Activated naive CD8-positive, alpha-beta T cell treated with anti-CD3 and anti-CD28 coated beads, Interleukin-2, amount 50 U/mL, for 24 hours (primary cell): ENCODE data around the gene FAM98B.

Source experiments
- ATAC-seq: fragments of 150-1000 bp; cut with Tn5 transposase; one replicate; pipeline ENCODE4 v1.10.0; 2021
- DNase-seq: peaks from one replicate; pipeline ENCODE4 v3.0.0; 2021
- H3K27ac Mint-ChIP-seq: one replicate; pipeline ENCODE4 v1.8.0; 2021; ENCODE audit warnings: mild to moderate bottlenecking, mixed read lengths
- H3K27me3 Mint-ChIP-seq: one replicate; pipeline ENCODE4 v1.8.0; 2021; ENCODE audit warnings: mixed read lengths
- H3K36me3 Mint-ChIP-seq: one replicate; pipeline ENCODE4 v1.8.0; 2021; ENCODE audit warnings: low read depth, mixed read lengths
- H3K4me1 Mint-ChIP-seq: one replicate; pipeline ENCODE4 v1.8.0; 2021; ENCODE audit warnings: mixed read lengths
- H3K4me3 Mint-ChIP-seq: one replicate; pipeline ENCODE4 v1.8.0; 2021; ENCODE audit warnings: mild to moderate bottlenecking, moderate library complexity, mixed read lengths
- H3K9me3 Mint-ChIP-seq: one replicate; pipeline ENCODE4 v1.8.0; 2021; ENCODE audit warnings: mixed read lengths

Gene FAM98B

GRCh38 chr15:38508647-38509046 lies 54.7 kb downstream of the FAM98B start:
- H3K4me1 Mint-ChIP-seq, result peaks cover 39% of the 10 kb centered on the region
- peaks cover 77% of the 10 kb centered on the region for H3K36me3 Mint-ChIP-seq
- ATAC-seq, result peak; percentile 30

GRCh38 chr15:38509152-38509551 lies 55.2 kb downstream of the FAM98B start:
- Mint-ChIP-seq H3K27me3 (no peaks in the 10 kb centered on the region), H3K4me1 (peaks cover 39% of the 10 kb centered on the region), H3K36me3 (peaks cover 76% of the 10 kb centered on the region), H3K9me3 (no peaks in the 10 kb centered on the region), H3K4me3 (no peak overlapping the region), H3K27ac (peak overlapping the region; percentile 81)
- ATAC-seq (no peak), DNase-seq (no peak)

More at GRCh38 chr15:38508647-38509046, 54.7 kb downstream of the FAM98B start:
- Mint-ChIP-seq H3K27ac (peak overlapping the region; percentile 81), H3K9me3 (no peaks in the 10 kb centered on the region), H3K4me3 (no peak overlapping the region), H3K27me3 (no peaks in the 10 kb centered on the region)
- no peak for DNase-seq

- H3K4me1 Mint-ChIP-seq, result peaks cover 39% of the 10 kb centered on the region
- H3K27ac Mint-ChIP-seq, result no peak overlapping the region
Measured at GRCh38 chr15:38512901-38513300, 59.0 kb downstream of the FAM98B start.

GRCh38 chr15:38514601-38515000 lies 60.7 kb downstream of the FAM98B start:
- ATAC-seq (no peak), DNase-seq (no peak)
- peak overlapping the region; percentile 52 for H3K27ac Mint-ChIP-seq
- no peak overlapping the region for H3K4me3 Mint-ChIP-seq
- peaks cover 75% of the 10 kb centered on the region for H3K36me3 Mint-ChIP-seq
- no peaks in the 10 kb centered on the region for H3K27me3 Mint-ChIP-seq
- H3K9me3 Mint-ChIP-seq, result no peaks in the 10 kb centered on the region
- H3K4me1 Mint-ChIP-seq, result peaks cover 37% of the 10 kb centered on the region

More at GRCh38 chr15:38512901-38513300, 59.0 kb downstream of the FAM98B start:
- no peak for ATAC-seq
- no peak for DNase-seq
- Mint-ChIP-seq H3K4me3 (no peak overlapping the region), H3K9me3 (no peaks in the 10 kb centered on the region), H3K36me3 (peaks cover 78% of the 10 kb centered on the region), H3K27me3 (no peaks in the 10 kb centered on the region)

GRCh38 chr15:38516626-38517025 lies 62.7 kb downstream of the FAM98B start:
- DNase-seq, result no peak
- H3K4me3 Mint-ChIP-seq, result no peak overlapping the region
- peaks cover 42% of the 10 kb centered on the region for H3K4me1 Mint-ChIP-seq
- peak overlapping the region; percentile 79 for H3K27ac Mint-ChIP-seq
- H3K9me3 Mint-ChIP-seq, result no peaks in the 10 kb centered on the region
- H3K36me3 Mint-ChIP-seq, result peaks cover 62% of the 10 kb centered on the region
- no peaks in the 10 kb centered on the region for H3K27me3 Mint-ChIP-seq
- no peak for ATAC-seq

- ATAC-seq (no peak), DNase-seq (no peak)
- peak overlapping the region; percentile 60 for H3K27ac Mint-ChIP-seq
- no peaks in the 10 kb centered on the region for H3K27me3 Mint-ChIP-seq
- peaks cover 56% of the 10 kb centered on the region for H3K36me3 Mint-ChIP-seq
- no peaks in the 10 kb centered on the region for H3K9me3 Mint-ChIP-seq
- H3K4me1 Mint-ChIP-seq, result peaks cover 49% of the 10 kb centered on the region
- H3K4me3 Mint-ChIP-seq, result no peak overlapping the region
Measured at GRCh38 chr15:38517312-38517975, 63.5 kb downstream of the FAM98B start.

- Mint-ChIP-seq H3K4me3 (no peak overlapping the region), H3K27ac (peak overlapping the region; percentile 60), H3K4me1 (peaks cover 56% of the 10 kb centered on the region), H3K27me3 (no peaks in the 10 kb centered on the region), H3K36me3 (peaks cover 57% of the 10 kb centered on the region), H3K9me3 (no peaks in the 10 kb centered on the region)
- peak; percentile 22 for ATAC-seq
- DNase-seq, result no peak
Measured at GRCh38 chr15:38518084-38518483, 64.2 kb downstream of the FAM98B start.

- peaks cover 52% of the 10 kb centered on the region for H3K36me3 Mint-ChIP-seq
- no peak for ATAC-seq
- DNase-seq, result no peak
- no peaks in the 10 kb centered on the region for H3K27me3 Mint-ChIP-seq
- no peak overlapping the region for H3K4me3 Mint-ChIP-seq
- H3K9me3 Mint-ChIP-seq, result no peaks in the 10 kb centered on the region
- peak overlapping the region; percentile 45 for H3K27ac Mint-ChIP-seq
- H3K4me1 Mint-ChIP-seq, result peaks cover 67% of the 10 kb centered on the region
Measured at GRCh38 chr15:38520035-38520434, 66.1 kb downstream of the FAM98B start.

- Mint-ChIP-seq H3K4me1 (peaks cover 76% of the 10 kb centered on the region), H3K27ac (peak overlapping the region; percentile 58), H3K9me3 (no peaks in the 10 kb centered on the region), H3K27me3 (no peaks in the 10 kb centered on the region), H3K4me3 (no peak overlapping the region), H3K36me3 (peaks cover 47% of the 10 kb centered on the region)
- ATAC-seq, result no peak
- DNase-seq, result no peak
Measured at GRCh38 chr15:38521316-38521715, 67.4 kb downstream of the FAM98B start.

GRCh38 chr15:38522922-38523321 lies 69.0 kb downstream of the FAM98B start:
- H3K27ac Mint-ChIP-seq, result peak overlapping the region; percentile 62
- peaks cover 51% of the 10 kb centered on the region for H3K36me3 Mint-ChIP-seq
- peak; percentile 23 for ATAC-seq
- no peak overlapping the region for H3K4me3 Mint-ChIP-seq
- H3K4me1 Mint-ChIP-seq, result peaks cover 84% of the 10 kb centered on the region
- no peaks in the 10 kb centered on the region for H3K27me3 Mint-ChIP-seq
- no peaks in the 10 kb centered on the region for H3K9me3 Mint-ChIP-seq
- DNase-seq, result no peak

- ATAC-seq, result no peak
Measured at GRCh38 chr15:38524156-38524555, 70.2 kb downstream of the FAM98B start.

GRCh38 chr15:38525489-38525888 lies 71.6 kb downstream of the FAM98B start:
- ATAC-seq, result peak; percentile 35
- Mint-ChIP-seq H3K4me1 (peaks cover 89% of the 10 kb centered on the region), H3K36me3 (peaks cover 58% of the 10 kb centered on the region), H3K27me3 (no peaks in the 10 kb centered on the region), H3K9me3 (peaks cover 7% of the 10 kb centered on the region), H3K27ac (peak overlapping the region; percentile 65), H3K4me3 (no peak overlapping the region)
- DNase-seq, result no peak

More at GRCh38 chr15:38524156-38524555, 70.2 kb downstream of the FAM98B start:
- peaks cover 5% of the 10 kb centered on the region for H3K9me3 Mint-ChIP-seq
- no peak for DNase-seq
- peaks cover 54% of the 10 kb centered on the region for H3K36me3 Mint-ChIP-seq
- no peaks in the 10 kb centered on the region for H3K27me3 Mint-ChIP-seq
- H3K4me3 Mint-ChIP-seq, result no peak overlapping the region
- H3K4me1 Mint-ChIP-seq, result peaks cover 87% of the 10 kb centered on the region
- H3K27ac Mint-ChIP-seq, result peak overlapping the region; percentile 86

GRCh38 chr15:38526158-38526557 lies 72.2 kb downstream of the FAM98B start:
- DNase-seq, result no peak
- peaks cover 61% of the 10 kb centered on the region for H3K36me3 Mint-ChIP-seq

GRCh38 chr15:38528294-38528693 lies 74.4 kb downstream of the FAM98B start:
- Mint-ChIP-seq H3K27me3 (no peaks in the 10 kb centered on the region), H3K9me3 (peaks cover 7% of the 10 kb centered on the region), H3K36me3 (peaks cover 70% of the 10 kb centered on the region), H3K4me3 (no peak overlapping the region), H3K27ac (peak overlapping the region; percentile 76), H3K4me1 (peaks cover 96% of the 10 kb centered on the region)
- DNase-seq, result no peak
- ATAC-seq, result no peak

More at GRCh38 chr15:38526158-38526557, 72.2 kb downstream of the FAM98B start:
- Mint-ChIP-seq H3K27me3 (no peaks in the 10 kb centered on the region), H3K27ac (peak overlapping the region; percentile 65), H3K9me3 (peaks cover 7% of the 10 kb centered on the region), H3K4me3 (no peak overlapping the region), H3K4me1 (peaks cover 93% of the 10 kb centered on the region)
- no peak for ATAC-seq

- Mint-ChIP-seq H3K4me1 (peaks cover 96% of the 10 kb centered on the region), H3K36me3 (peaks cover 73% of the 10 kb centered on the region), H3K27ac (peak overlapping the region; percentile 84), H3K27me3 (no peaks in the 10 kb centered on the region), H3K9me3 (peaks cover 7% of the 10 kb centered on the region), H3K4me3 (peak overlapping the region; percentile 7)
- ATAC-seq (peak; percentile 92), DNase-seq (peak; percentile 39)
Measured at GRCh38 chr15:38530113-38530512, 76.2 kb downstream of the FAM98B start.
